ENCODE results near the gene SLC35F3.

The SLC35F3 gene

GRCh38 chr1:234039603-234040002, 135.1 kb downstream of the SLC35F3 start:
- Histone ChIP-seq H3K9ac (ENCODE audit: low read length) (no peak overlapping the region), H3K79me2 (ENCODE audit: insufficient read depth, low read length) (no peaks in the 10 kb centered on the region), H3K9me2 (replicated peaks; ENCODE audit: insufficient read depth, low read length) (no peaks in the 10 kb centered on the region), H2AFZ (ENCODE audit: low read depth, low read length, severe bottlenecking) (no peak overlapping the region), H4K20me1 (ENCODE audit: low read depth, low read length) (no peaks in the 10 kb centered on the region), H3K36me3 (ENCODE audit: low read length) (no peaks in the 10 kb centered on the region), H3K27me3 (ENCODE audit: low read length) (no peaks in the 10 kb centered on the region), H3K4me2 (ENCODE audit: low read depth, low read length, poor library complexity, severe bottlenecking) (no peak overlapping the region), H3K27ac (ENCODE audit: low read depth, low read length) (no peak overlapping the region), H3K4me3 (ENCODE audit: insufficient read depth, low read length, poor library complexity, severe bottlenecking) (no peak overlapping the region), H3K9me3 (ENCODE audit: insufficient read depth, low read length) (no peaks in the 10 kb centered on the region), H3F3A (ENCODE audit: insufficient read depth) (no peaks in the 10 kb centered on the region)
- TF ChIP-seq CTCF (IDR thresholded peaks at IDR 0.05; ENCODE audit: insufficient read depth, low read length, poor library complexity, severe bottlenecking) (no peak), EZH2phosphoT487 (conservative IDR thresholded peaks at IDR 0.05; ENCODE audit: low read length) (no peak)

DNA sequence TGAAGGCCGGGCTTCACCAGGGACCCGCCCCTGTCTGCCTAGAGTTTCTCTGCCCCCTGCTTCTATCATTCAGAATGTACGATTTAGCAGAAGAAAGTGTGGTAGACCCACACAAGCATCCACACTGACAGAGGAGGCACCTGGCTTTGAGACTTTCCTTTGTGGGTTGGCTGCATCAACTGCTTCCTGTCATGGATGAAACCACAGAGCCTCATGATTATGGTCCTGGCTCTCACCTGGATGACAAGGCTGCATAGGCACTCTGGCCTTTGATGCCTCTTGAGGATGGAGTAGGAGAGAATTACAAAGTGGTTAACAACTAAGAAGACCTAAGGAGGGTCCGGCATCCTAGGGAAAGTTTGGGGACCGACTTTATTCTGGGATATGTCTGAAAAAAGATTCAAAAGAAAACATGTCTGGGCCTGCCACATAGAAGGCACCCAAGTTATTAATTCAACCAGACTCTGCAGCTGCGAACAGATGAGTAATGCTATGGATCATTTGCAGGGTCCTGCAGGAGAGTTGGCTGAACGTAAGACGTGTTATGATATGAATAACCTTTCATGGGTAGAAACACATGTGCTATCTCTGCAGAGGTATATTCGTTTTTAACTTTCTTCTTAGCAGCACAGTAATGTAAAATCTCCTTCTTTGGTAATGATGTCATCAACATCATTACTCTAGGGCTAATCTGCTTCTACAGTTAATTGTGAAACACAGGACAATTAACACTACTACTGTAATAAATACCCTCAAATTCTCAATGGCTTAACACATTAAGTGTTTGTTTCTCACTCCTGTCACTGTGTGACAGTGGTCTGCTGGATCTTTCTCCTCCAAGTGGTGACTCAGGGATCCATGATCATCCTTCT, 136.2 kb downstream of the SLC35F3 start:
- no peak overlapping the region for H3K4me2 ChIP-seq (ENCODE audit: low read depth, low read length, poor library complexity, severe bottlenecking)
- no peak overlapping the region for H3K9ac ChIP-seq (ENCODE audit: low read length)
- no peak overlapping the region for H2AFZ ChIP-seq (ENCODE audit: low read depth, low read length, severe bottlenecking)
- H3K27me3 ChIP-seq (ENCODE audit: low read length) = no peaks in the 10 kb centered on the region
- H3K79me2 ChIP-seq (ENCODE audit: insufficient read depth, low read length) = no peaks in the 10 kb centered on the region
- no peaks in the 10 kb centered on the region for H4K20me1 ChIP-seq (ENCODE audit: low read depth, low read length)
- no peaks in the 10 kb centered on the region for H3F3A ChIP-seq (ENCODE audit: insufficient read depth)
- TF ChIP-seq EZH2phosphoT487 (conservative IDR thresholded peaks at IDR 0.05; ENCODE audit: low read length) (no peak), CTCF (IDR thresholded peaks at IDR 0.05; ENCODE audit: insufficient read depth, low read length, poor library complexity, severe bottlenecking) (no peak)
- no peaks in the 10 kb centered on the region for H3K36me3 ChIP-seq (ENCODE audit: low read length)
- H3K4me3 ChIP-seq (ENCODE audit: insufficient read depth, low read length, poor library complexity, severe bottlenecking) = no peak overlapping the region
- no peaks in the 10 kb centered on the region for H3K9me3 ChIP-seq (ENCODE audit: insufficient read depth, low read length)
- H3K27ac ChIP-seq (ENCODE audit: low read depth, low read length) = no peak overlapping the region
- H3K9me2 ChIP-seq (replicated peaks; ENCODE audit: insufficient read depth, low read length) = no peaks in the 10 kb centered on the region

GRCh38 chr1:234044079-234044478, 139.6 kb downstream of the SLC35F3 start:
- H3K9me2 ChIP-seq (replicated peaks; ENCODE audit: insufficient read depth, low read length) = no peaks in the 10 kb centered on the region

More at GRCh38 chr1:234044079-234044478, 139.6 kb downstream of the SLC35F3 start:
- Histone ChIP-seq H3K9ac (ENCODE audit: low read length) (no peak overlapping the region), H2AFZ (ENCODE audit: low read depth, low read length, severe bottlenecking) (no peak overlapping the region), H3K27me3 (ENCODE audit: low read length) (no peaks in the 10 kb centered on the region), H3F3A (ENCODE audit: insufficient read depth) (no peaks in the 10 kb centered on the region), H3K4me3 (ENCODE audit: insufficient read depth, low read length, poor library complexity, severe bottlenecking) (no peak overlapping the region), H4K20me1 (ENCODE audit: low read depth, low read length) (no peaks in the 10 kb centered on the region), H3K36me3 (ENCODE audit: low read length) (no peaks in the 10 kb centered on the region), H3K4me2 (ENCODE audit: low read depth, low read length, poor library complexity, severe bottlenecking) (no peak overlapping the region), H3K9me3 (ENCODE audit: insufficient read depth, low read length) (no peaks in the 10 kb centered on the region), H3K27ac (ENCODE audit: low read depth, low read length) (no peak overlapping the region), H3K79me2 (ENCODE audit: insufficient read depth, low read length) (no peaks in the 10 kb centered on the region)
- TF ChIP-seq CTCF (IDR thresholded peaks at IDR 0.05; ENCODE audit: insufficient read depth, low read length, poor library complexity, severe bottlenecking) (no peak), EZH2phosphoT487 (conservative IDR thresholded peaks at IDR 0.05; ENCODE audit: low read length) (no peak)
